ENCODE data around the gene POU2F1.

DNA sequence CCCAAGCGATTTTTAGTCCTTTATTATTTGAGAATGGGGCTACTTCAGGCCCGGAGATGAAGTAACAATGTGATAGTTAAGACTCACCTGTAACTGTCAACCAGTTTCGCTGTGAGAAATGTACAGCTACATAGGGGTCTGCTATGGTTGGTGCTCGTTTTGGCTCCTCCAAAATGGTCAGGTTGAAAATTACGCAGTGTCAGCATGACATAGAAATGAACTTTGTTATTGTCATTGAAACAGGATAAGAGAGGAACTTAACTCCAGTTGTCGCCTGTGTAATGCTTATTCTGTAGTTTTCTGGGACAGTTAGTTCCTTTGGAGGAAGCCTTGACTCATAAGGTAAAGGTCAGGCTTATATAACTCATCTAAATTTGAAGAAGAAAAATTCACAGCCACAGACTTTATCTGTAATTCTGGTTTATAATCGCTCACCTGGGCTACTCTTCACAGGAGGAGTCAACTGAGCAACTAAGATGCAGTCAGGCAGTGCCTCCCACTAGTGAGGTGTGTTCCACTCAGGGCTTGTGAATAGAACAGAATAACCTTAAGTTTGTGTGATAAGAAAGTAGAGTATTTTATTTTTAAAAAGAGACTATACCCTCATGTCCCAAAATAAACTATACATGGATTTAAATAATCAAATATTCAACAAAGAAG lies 166.7 kb downstream of the POU2F1 start:
- TF ChIP-seq, protein P1, sequence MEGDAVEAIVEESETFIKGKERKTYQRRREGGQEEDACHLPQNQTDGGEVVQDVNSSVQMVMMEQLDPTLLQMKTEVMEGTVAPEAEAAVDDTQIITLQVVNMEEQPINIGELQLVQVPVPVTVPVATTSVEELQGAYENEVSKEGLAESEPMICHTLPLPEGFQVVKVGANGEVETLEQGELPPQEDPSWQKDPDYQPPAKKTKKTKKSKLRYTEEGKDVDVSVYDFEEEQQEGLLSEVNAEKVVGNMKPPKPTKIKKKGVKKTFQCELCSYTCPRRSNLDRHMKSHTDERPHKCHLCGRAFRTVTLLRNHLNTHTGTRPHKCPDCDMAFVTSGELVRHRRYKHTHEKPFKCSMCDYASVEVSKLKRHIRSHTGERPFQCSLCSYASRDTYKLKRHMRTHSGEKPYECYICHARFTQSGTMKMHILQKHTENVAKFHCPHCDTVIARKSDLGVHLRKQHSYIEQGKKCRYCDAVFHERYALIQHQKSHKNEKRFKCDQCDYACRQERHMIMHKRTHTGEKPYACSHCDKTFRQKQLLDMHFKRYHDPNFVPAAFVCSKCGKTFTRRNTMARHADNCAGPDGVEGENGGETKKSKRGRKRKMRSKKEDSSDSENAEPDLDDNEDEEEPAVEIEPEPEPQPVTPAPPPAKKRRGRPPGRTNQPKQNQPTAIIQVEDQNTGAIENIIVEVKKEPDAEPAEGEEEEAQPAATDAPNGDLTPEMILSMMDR (conservative IDR thresholded peaks at IDR 0.05; ENCODE audit: low read depth, low read length): no peak
- TF ChIP-seq EZH2 (IDR thresholded peaks at IDR 0.05; ENCODE audit: borderline replicate concordance, low read depth, low read length, poor library complexity, severe bottlenecking): no peak
